GM10248 (cell line): ENCODE results near the gene IL25.

Experiments
- CTCF ChIA-PET: fragments of 300-600 bp; sonication (Branson Sonifier 250); formaldehyde crosslinking; extraction: SDS; loops from one replicate; lab custom pipeline; 2021; ENCODE audit warnings: antibody characterized with exemption; lab: Yijun Ruan, JAX
- POLR2A ChIA-PET: fragments of 350-650 bp; sonication (Branson Sonifier 250); formaldehyde crosslinking; extraction: SDS; loops from one replicate; lab custom pipeline; 2020; ENCODE audit warnings: antibody characterized with exemption; lab: Yijun Ruan, JAX
- DNase-seq: peaks from one replicate; pipeline ENCODE4 v3.0.0; 2012; ENCODE audit errors: extremely low spot score
- TF ChIP-seq, protein P1 (sequence below): IDR thresholded peaks from 2 replicates; pipeline ENCODE4 v1.5.1; 2012; ENCODE audit warnings: mild to moderate bottlenecking, low read depth; ENCODE audit errors: extremely low read depth, missing control alignments, control extremely low read depth

The IL25 gene

DNA sequence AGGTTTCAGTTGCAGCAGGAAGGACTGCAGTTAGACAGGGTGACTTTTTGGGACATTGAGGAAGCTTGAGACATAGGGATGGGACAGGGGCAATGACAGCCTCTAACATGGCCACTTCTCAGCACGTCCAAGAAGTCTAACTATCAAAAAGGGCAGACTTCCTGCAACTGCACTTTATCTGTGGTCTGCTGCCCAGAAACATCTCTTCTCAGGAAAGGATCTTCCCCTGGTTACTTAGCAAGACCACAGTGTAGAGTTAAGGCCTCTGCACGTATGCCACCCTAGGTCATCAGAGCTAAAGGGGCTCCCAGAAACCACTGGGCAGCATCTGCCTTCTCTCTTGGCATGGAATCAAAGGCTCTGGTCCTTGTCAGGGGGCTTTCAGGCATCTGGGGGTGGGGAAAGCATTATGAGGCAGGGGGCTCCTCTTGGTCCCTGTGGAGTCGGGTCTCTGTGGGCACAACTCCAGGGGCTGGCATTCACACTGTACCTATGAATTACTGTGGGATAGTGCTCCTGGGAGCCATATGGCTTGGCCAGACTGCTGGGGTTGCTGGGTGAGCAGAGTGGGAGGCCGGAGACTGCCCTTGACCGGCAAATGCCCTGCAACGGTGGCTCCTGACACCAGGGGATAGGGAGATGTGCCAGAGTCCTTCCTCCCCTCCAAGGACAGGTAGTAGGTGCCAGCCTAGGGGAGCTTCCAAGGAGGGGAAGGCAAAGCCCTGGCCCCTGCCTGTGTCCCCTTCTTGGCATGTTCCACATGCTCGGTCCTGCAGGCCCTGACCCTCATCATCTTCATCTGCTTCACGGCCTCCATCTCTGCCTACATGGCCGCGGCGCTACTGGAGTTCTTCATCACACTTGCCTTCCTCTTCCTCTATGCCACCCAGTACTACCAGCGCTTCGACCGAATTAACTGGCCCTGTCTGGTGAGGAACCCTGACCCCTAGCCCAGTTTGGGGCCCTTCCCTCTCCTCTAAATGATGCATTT lies 5.3 kb downstream of the IL25 start:
- TF ChIP-seq, protein P1, sequence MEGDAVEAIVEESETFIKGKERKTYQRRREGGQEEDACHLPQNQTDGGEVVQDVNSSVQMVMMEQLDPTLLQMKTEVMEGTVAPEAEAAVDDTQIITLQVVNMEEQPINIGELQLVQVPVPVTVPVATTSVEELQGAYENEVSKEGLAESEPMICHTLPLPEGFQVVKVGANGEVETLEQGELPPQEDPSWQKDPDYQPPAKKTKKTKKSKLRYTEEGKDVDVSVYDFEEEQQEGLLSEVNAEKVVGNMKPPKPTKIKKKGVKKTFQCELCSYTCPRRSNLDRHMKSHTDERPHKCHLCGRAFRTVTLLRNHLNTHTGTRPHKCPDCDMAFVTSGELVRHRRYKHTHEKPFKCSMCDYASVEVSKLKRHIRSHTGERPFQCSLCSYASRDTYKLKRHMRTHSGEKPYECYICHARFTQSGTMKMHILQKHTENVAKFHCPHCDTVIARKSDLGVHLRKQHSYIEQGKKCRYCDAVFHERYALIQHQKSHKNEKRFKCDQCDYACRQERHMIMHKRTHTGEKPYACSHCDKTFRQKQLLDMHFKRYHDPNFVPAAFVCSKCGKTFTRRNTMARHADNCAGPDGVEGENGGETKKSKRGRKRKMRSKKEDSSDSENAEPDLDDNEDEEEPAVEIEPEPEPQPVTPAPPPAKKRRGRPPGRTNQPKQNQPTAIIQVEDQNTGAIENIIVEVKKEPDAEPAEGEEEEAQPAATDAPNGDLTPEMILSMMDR, result no peak
- ChIA-PET CTCF (interaction anchor here (1.3 to 5.5 kb wide), 10 partner anchors 8 to 259 kb away, joined by 3 to 54 read pairs (median 16); partner anchors contain the start of genes CEBPE, IL25 and PABPN1), POLR2A (no interaction called here)
- no peak for DNase-seq

DNA sequence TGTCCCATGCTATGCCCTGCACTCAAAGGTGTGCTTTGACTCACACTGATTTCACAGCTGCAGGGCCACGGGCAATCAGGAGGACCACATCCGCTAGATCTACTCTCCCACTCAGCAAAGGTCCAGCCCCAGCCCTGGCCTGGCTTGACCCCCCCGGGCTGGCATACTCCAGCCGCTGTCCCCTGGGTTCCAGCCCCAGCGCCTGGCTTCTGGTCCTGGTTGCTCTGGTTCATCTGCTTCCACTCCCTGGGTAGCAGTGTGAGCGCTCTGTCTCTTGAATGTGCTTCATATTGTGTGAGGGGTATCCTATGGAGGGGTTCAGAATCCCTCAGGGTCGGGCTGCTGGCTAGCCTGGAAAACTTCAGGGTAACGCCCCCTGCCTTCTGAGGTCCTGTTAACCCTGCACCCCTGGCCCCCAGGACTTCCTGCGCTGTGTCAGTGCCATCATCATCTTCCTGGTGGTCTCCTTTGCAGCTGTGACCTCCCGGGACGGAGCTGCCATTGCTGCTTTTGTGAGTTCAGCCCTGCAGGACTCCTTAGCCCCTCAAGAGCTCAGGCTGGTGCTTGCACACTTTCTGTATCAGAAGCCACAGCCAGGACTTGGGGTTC lies 6.1 kb downstream of the IL25 start:
- ChIA-PET CTCF (interaction anchor here (0.6 to 5.5 kb wide), 18 partner anchors 9 to 372 kb away, joined by 3 to 54 read pairs (median 14); partner anchors contain the start of genes CEBPE, IL25, PABPN1 and SLC22A17), POLR2A (no interaction called here)
- DNase-seq, result no peak
- TF ChIP-seq, protein P1, result no peak

DNA sequence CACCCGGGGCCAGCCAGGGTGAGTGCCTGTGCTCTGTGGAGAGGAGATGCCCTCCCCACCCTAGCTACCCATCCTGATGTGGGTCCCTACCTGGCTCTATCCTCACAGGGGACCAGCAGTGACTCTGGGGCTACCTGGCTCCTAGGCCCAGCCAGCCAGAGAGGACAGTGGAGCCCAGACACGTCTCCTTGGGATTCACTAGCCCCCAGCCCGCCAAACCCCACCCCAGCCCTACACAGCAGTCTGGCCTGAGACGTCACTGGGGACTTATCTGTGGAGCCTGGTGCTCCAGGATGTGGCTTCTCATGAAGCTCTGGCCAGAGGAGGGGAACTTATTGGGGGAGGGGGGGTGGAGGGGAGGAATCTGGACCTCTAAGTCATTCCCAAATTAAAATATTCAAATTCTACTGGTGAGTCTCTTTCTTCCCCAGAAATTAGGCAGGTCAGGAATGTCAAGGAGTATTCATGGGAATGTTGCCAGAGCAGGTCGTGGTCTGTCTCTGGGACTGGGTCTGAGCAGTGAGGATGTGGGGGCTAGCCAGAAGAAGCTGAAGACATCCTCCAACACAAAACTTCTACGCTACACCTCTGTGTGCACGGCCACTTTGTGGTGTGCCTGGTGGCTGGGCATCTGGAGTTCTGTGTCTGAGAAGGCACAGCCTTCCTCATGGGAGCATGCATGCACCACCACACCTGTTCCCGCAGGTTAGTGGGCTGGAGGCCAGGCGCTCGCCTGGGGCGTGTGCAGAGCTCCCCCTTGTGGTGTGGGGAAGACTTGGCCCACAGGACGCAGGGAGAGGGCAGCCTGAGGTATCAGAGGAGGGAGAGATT lies 7.0 kb downstream of the IL25 start:
- ChIA-PET POLR2A (no interaction called here), CTCF (interaction anchor here (0.6 to 5.5 kb wide), 52 partner anchors 9 to 373 kb away, joined by 3 to 54 read pairs (median 5); partner anchors contain the start of genes CEBPE, DHRS2, IL25 and PABPN1)
- peak; percentile 86 for DNase-seq
- TF ChIP-seq, protein P1, result peak; percentile 92

DNA sequence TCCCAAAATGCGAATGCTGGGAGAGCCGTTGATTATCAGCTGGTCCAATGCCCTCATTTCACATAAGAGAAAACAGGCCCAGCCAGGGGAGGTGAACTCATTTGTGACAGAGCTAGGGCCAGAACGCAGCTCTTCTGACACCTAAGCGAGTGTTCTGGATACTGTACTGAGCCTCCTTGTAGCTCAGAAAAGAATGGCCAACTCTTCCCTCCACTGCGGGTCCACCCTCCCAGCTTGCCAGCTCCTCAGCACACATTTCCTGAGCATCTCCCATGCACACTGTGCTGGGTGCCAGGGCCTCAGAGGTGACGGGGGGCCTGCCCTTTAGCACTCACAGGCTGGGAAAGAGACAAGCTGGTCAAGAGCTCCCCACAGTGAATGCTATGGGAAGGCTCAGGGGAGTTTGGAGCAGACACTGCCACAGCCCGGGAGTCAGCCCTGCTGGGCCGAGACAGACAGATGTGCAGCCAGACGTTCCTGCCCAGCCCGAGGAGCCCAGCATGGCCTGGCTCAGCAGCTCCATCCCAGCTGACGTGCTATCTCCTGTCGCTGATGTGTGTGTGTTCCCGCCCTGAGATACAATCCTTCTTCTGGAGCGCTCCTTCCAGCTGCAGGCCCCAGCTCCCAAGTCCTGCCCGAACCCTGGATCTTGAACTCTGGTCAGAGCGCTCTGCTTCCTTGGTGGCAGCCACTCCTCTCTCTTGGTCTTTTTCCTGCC lies 7.7 kb downstream of the IL25 start:
- TF ChIP-seq, protein P1, result no peak
- CTCF ChIA-PET, result interaction anchor here (0.6 to 5.5 kb wide), 51 partner anchors 8 to 374 kb away, joined by 3 to 54 read pairs (median 5); partner anchors contain the start of genes DHRS2, IL25, PABPN1 and PPP1R3E
- DNase-seq, result no peak
- POLR2A ChIA-PET, result no interaction called here

DNA sequence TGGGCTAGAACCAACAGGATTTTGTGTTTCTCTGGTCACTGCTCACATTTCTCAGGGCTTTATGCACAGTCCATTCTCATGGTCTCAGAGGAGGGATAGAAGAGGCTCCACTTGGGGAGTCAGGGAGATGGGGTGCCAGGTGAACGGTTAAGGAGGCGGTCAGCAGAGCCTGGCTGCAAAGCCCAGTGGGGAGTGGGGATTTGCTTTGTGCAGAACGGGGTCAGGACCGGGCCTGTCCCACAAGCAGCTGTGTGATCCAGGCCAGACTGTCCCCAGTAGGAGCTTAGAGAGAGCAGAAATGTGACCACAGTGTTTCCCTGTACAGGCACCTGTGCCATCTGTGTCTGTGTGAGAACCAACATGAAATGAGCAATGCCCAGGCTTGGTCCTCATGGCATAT lies 8.4 kb downstream of the IL25 start:
- CTCF ChIA-PET, result interaction anchor here (0.9 to 5.5 kb wide), 28 partner anchors 7 to 312 kb away, joined by 3 to 54 read pairs (median 8); partner anchors contain the start of genes IL25 and PABPN1
- DNase-seq, result no peak
- POLR2A ChIA-PET, result no interaction called here
- TF ChIP-seq, protein P1, result no peak
